HCT116 (cell line): ENCODE results near the gene SEC23A. TPM values are rescaled to one million over a fixed set of nuclear protein-coding genes. Genes with fewer than 3 reads are reported as not detected.

Source experiments
- ATAC-seq: fragments of 200-7000 bp; cut with Tn5 transposase; 2 replicates; pipeline ENCODE4 v1.9.1; 2020; ENCODE audit warnings: mild to moderate bottlenecking, moderate library complexity
- BruUV-seq: library from RNA; stranded (reverse); fragments of 400-500 nt; replicated peaks from 2 replicates; lab custom pipeline; 2021; lab: Mats Ljungman, UMichigan
- CTCF ChIA-PET: fragments of 300-600 bp; sonication (Branson Sonifier 250); formaldehyde crosslinking; loops from one replicate; lab custom pipeline; 2021; ENCODE audit warnings: antibody characterized with exemption; lab: Charles Lee
- POLR2A ChIA-PET: fragments of 300-600, 350-600 bp; sonication (Branson Sonifier 250); formaldehyde crosslinking; loops from one replicate; lab custom pipeline; 2021; ENCODE audit warnings: antibody characterized with exemption; lab: Charles Lee
- RAD21 ChIA-PET, 2 experiments: fragments of 300-600 bp; sonication (Branson Sonifier 250); formaldehyde crosslinking; loops; one replicate each; lab custom pipeline; 2023; ENCODE audit warnings: low total read pairs in 2 of 2; ENCODE audit not compliant: uncharacterized antibody in 2 of 2, unreplicated experiment in 2 of 2, low non-redundant PET in 1 of 2; lab: Charles Lee
- DNase-seq: peaks from one replicate; pipeline ENCODE4 v3.0.0-alpha.2; 2010; ENCODE audit warnings: low read depth, low spot score
- H2AFZ ChIP-seq: fragments of 200-600 bp; shearing (Covaris generic), sonication (generic); 2 replicates; pipeline ENCODE4 v1.6.1; 2017; ENCODE audit warnings: low read depth, mixed run types, mixed read lengths, antibody characterized with exemption, low read length; ENCODE audit not compliant: poor library complexity, severe bottlenecking
- H3K27ac ChIP-seq: 2 replicates; pipeline ENCODE4 v1.5.1; 2012; ENCODE audit warnings: low read depth, low read length
- H3K27me3 ChIP-seq: fragments of 200-600 bp; sonication (generic); 2 replicates; pipeline ENCODE4 v1.6.1; 2016; ENCODE audit warnings: mixed run types, low read length, mixed read lengths; ENCODE audit not compliant: insufficient read depth
- H3K36me3 ChIP-seq, 2 experiments: fragments of 200-500 bp in 1 of 2; fragments of 200-600 bp in 1 of 2; sonication (Bioruptor generic) in 1 of 2; sonication (generic) in 1 of 2; 2 replicates each; pipeline versions ENCODE4 v1.5.1 to v1.6.1; 2014 to 2016; ENCODE audit warnings: low read length in 2 of 2, inconsistent platforms in 1 of 2, mixed read lengths in 1 of 2, mixed run types in 1 of 2; ENCODE audit not compliant: insufficient read depth in 2 of 2, control insufficient read depth in 1 of 2
- H3K4me1 ChIP-seq, 2 experiments: fragments of 200-600 bp in 1 of 2; sonication (generic) in 1 of 2; 2 replicates each; pipeline versions ENCODE4 v1.5.1 to v1.6.1; 2012 to 2017; ENCODE audit warnings: low read length in 2 of 2, inconsistent platforms in 1 of 2, mild to moderate bottlenecking in 1 of 2, mixed read lengths in 1 of 2, mixed run types in 1 of 2, moderate library complexity in 1 of 2; ENCODE audit not compliant: insufficient read depth in 2 of 2, control insufficient read depth in 1 of 2
- H3K4me2 ChIP-seq: fragments of 200-600 bp; sonication (generic); 2 replicates; pipeline ENCODE4 v1.6.1; 2017; ENCODE audit warnings: mixed run types, low read length, mixed read lengths
- H3K4me3 ChIP-seq, 2 experiments: fragments of 200-600 bp in 1 of 2; sonication (generic) in 1 of 2; replicated peaks in 1 of 2; 2 replicates each; pipeline ENCODE4 v1.5.1; 2011 to 2016; ENCODE audit warnings: low read length in 2 of 2, control low read depth in 1 of 2, low read depth in 1 of 2, mild to moderate bottlenecking in 1 of 2, mixed read lengths in 1 of 2, mixed run types in 1 of 2
- H3K79me2 ChIP-seq: fragments of 200-600 bp; sonication (generic); 2 replicates; pipeline ENCODE4 v1.6.1; 2017; ENCODE audit warnings: mild to moderate bottlenecking, mixed run types, low read length, moderate library complexity, mixed read lengths; ENCODE audit not compliant: insufficient read depth
- H3K9ac ChIP-seq: fragments of 200-600 bp; sonication (generic); 2 replicates; pipeline ENCODE4 v1.6.1; 2016; ENCODE audit warnings: low read length, mixed read lengths
- H3K9me2 ChIP-seq: fragments of 200-600 bp; sonication (generic), shearing (Covaris generic); 2 replicates; pipeline ENCODE4 v1.6.1; 2017; ENCODE audit warnings: mixed run types, mild to moderate bottlenecking, moderate library complexity; ENCODE audit not compliant: insufficient read depth
- H3K9me3 ChIP-seq, 2 experiments: fragments of 200-500 bp in 1 of 2; fragments of 200-600 bp in 1 of 2; sonication (Bioruptor generic) in 1 of 2; sonication (generic) in 1 of 2; 2 replicates each; pipeline ENCODE4 v1.6.1; 2014 to 2017; ENCODE audit warnings: low read length in 2 of 2, mixed read lengths in 2 of 2, inconsistent platforms in 1 of 2, low read depth in 1 of 2, mild to moderate bottlenecking in 1 of 2, mixed run types in 1 of 2, moderate library complexity in 1 of 2; ENCODE audit not compliant: control insufficient read depth in 1 of 2, insufficient read depth in 1 of 2
- H4K20me1 ChIP-seq: fragments of 200-600 bp; sonication (generic), shearing (Covaris generic); 2 replicates; pipeline ENCODE4 v1.6.1; 2017; ENCODE audit warnings: mixed run types, mild to moderate bottlenecking, moderate library complexity; ENCODE audit not compliant: insufficient read depth
- CBX3 ChIP-seq: IDR thresholded peaks from 2 replicates; pipeline ENCODE4 v1.6.1; 2012; ENCODE audit warnings: low read depth
- CEBPB ChIP-seq: IDR thresholded peaks from 2 replicates; pipeline ENCODE4 v1.6.1; 2012; ENCODE audit warnings: low read depth
- ELF1 ChIP-seq: IDR thresholded peaks from 2 replicates; pipeline ENCODE4 v1.6.1; 2012; ENCODE audit warnings: low read depth, borderline replicate concordance
- EZH2phosphoT487 ChIP-seq: fragments of 200-600 bp; IDR thresholded peaks from 2 replicates; pipeline ENCODE4 v1.6.1; 2018; ENCODE audit warnings: antibody characterized with exemption, borderline replicate concordance
- FOSL1 ChIP-seq: IDR thresholded peaks from 2 replicates; pipeline ENCODE4 v1.6.1; 2012; ENCODE audit warnings: low read depth
- JUND ChIP-seq: IDR thresholded peaks from 2 replicates; pipeline ENCODE4 v1.6.1; 2012
- POLR2A ChIP-seq: IDR thresholded peaks from 2 replicates; pipeline ENCODE4 v1.7.0; 2011; ENCODE audit warnings: borderline replicate concordance; ENCODE audit not compliant: insufficient read depth, insufficient read length; ENCODE audit errors: extremely low read depth
- POLR2AphosphoS5 ChIP-seq: IDR thresholded peaks from 2 replicates; pipeline ENCODE4 v1.6.1; 2011; ENCODE audit warnings: mild to moderate bottlenecking, low read depth, low read length, moderate library complexity
- RAD21 ChIP-seq: IDR thresholded peaks from 2 replicates; pipeline ENCODE4 v1.6.1; 2012; ENCODE audit warnings: low read depth, mild to moderate bottlenecking
- SP1 ChIP-seq: IDR thresholded peaks from 2 replicates; pipeline ENCODE4 v1.6.1; 2012; ENCODE audit warnings: low read depth
- SRF ChIP-seq: IDR thresholded peaks from 2 replicates; pipeline ENCODE4 v1.6.1; 2012; ENCODE audit warnings: low read depth
- TCF7L2 ChIP-seq: IDR thresholded peaks from 2 replicates; pipeline ENCODE4 v1.7.0; 2011; ENCODE audit warnings: borderline replicate concordance, inconsistent platforms; ENCODE audit not compliant: insufficient read depth, insufficient read length; ENCODE audit errors: extremely low read depth
- YY1 ChIP-seq: IDR thresholded peaks from 2 replicates; pipeline ENCODE4 v1.6.1; 2011; ENCODE audit warnings: low read length, low read depth, moderate library complexity, mild to moderate bottlenecking; ENCODE audit not compliant: insufficient replicate concordance; ENCODE audit errors: extremely low read depth
- ZNF274 ChIP-seq: fragments of 200-500 bp; sonication (Bioruptor generic); IDR thresholded peaks from 2 replicates; pipeline ENCODE4 v1.6.1; 2014; ENCODE audit warnings: mild to moderate bottlenecking, low read depth, low read length, inconsistent platforms
- intact Hi-C: fragments of 100-400 bp; cut with micrococcal nuclease; formaldehyde crosslinking; loops from 2 replicates; pipeline ENCODE4 v1.10.0; 2022
- total RNA-seq: library from RNA; stranded (reverse); gene quantifications from one replicate; pipeline ENCODE4 v1.2.1, GENCODE V29; 2021; ENCODE audit not compliant: unreplicated experiment
- TF ChIP-seq, protein P1 (sequence below): IDR thresholded peaks from 2 replicates; pipeline ENCODE4 v1.6.1; 2012
- TF ChIP-seq, protein P2 (sequence below): IDR thresholded peaks from 2 replicates; pipeline ENCODE4 v1.6.1; 2012
- TF ChIP-seq, protein P3 (sequence below): IDR thresholded peaks from 2 replicates; pipeline ENCODE4 v1.6.1; 2012; ENCODE audit warnings: low read depth

The SEC23A gene
- total RNA-seq, 1 experiment from 2014 or later = 81.7 TPM

GRCh38 chr14:39090548-39091111, 12.4 kb downstream of the SEC23A start:
- intact Hi-C loops = no loop called here
- no peak for ATAC-seq
- TF ChIP-seq CEBPB (no peak), TCF7L2 (no peak), YY1 (no peak), CBX3 (no peak), FOSL1 (no peak), SP1 (no peak), POLR2AphosphoS5 (no peak), ZNF274 (no peak), RAD21 (no peak), JUND (no peak), POLR2A (no peak)
- TF ChIP-seq, protein P1, sequence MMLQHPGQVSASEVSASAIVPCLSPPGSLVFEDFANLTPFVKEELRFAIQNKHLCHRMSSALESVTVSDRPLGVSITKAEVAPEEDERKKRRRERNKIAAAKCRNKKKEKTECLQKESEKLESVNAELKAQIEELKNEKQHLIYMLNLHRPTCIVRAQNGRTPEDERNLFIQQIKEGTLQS = no peak
- Histone ChIP-seq H3K9ac (no peak overlapping the region), H2AFZ (no peak overlapping the region), H3K4me2 (no peak overlapping the region), H3K27ac (no peak overlapping the region), H3K4me3 (no peak overlapping the region), H3K9me3 (no peaks in the 10 kb centered on the region), H3K9me2 (no peaks in the 10 kb centered on the region), H3K36me3 (peaks cover 23 to 42% of the 10 kb centered on the region in 2 experiments), H3K4me1 (no peaks in the 10 kb centered on the region), H3K27me3 (no peaks in the 10 kb centered on the region), H4K20me1 (no peaks in the 10 kb centered on the region), H3K79me2 (peaks cover 25% of the 10 kb centered on the region)
- no TSS peak for BruUV-seq
- ChIA-PET POLR2A (no interaction called here), CTCF (no interaction called here), RAD21 (no interaction called here)
- DNase-seq = no peak

GRCh38 chr14:39087493-39087892, 15.5 kb downstream of the SEC23A start:
- no peak overlapping the region for H3K9ac ChIP-seq
- H3K79me2 ChIP-seq = peaks cover 4% of the 10 kb centered on the region; the same call in 1 of the 2 replicates
- H3K4me2 ChIP-seq = no peak overlapping the region
- no peaks in the 10 kb centered on the region for H3K9me3 ChIP-seq
- BruUV-seq = no TSS peak
- H3K27me3 ChIP-seq = no peaks in the 10 kb centered on the region
- H3K27ac ChIP-seq = no peak overlapping the region
- intact Hi-C loops = no loop called here
- ATAC-seq = no peak
- POLR2A ChIA-PET = no interaction called here
- DNase-seq = no peak
- no peaks in the 10 kb centered on the region for H3K4me1 ChIP-seq
- H2AFZ ChIP-seq = no peak overlapping the region
- no peaks in the 10 kb centered on the region for H4K20me1 ChIP-seq
- RAD21 ChIA-PET = no interaction called here
- CTCF ChIA-PET = no interaction called here
- H3K36me3 ChIP-seq = peaks cover 34 to 51% of the 10 kb centered on the region in 2 experiments
- no peak overlapping the region for H3K4me3 ChIP-seq
- H3K9me2 ChIP-seq = no peaks in the 10 kb centered on the region
- TF ChIP-seq TCF7L2 (no peak), EZH2phosphoT487 (no peak), RAD21 (no peak), SRF (no peak), ELF1 (no peak), FOSL1 (no peak), YY1 (no peak), POLR2AphosphoS5 (no peak), SP1 (no peak), ZNF274 (no peak), CBX3 (no peak)
- TF ChIP-seq, protein P2, sequence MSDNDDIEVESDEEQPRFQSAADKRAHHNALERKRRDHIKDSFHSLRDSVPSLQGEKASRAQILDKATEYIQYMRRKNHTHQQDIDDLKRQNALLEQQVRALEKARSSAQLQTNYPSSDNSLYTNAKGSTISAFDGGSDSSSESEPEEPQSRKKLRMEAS = no peak
- TF ChIP-seq, protein P3, sequence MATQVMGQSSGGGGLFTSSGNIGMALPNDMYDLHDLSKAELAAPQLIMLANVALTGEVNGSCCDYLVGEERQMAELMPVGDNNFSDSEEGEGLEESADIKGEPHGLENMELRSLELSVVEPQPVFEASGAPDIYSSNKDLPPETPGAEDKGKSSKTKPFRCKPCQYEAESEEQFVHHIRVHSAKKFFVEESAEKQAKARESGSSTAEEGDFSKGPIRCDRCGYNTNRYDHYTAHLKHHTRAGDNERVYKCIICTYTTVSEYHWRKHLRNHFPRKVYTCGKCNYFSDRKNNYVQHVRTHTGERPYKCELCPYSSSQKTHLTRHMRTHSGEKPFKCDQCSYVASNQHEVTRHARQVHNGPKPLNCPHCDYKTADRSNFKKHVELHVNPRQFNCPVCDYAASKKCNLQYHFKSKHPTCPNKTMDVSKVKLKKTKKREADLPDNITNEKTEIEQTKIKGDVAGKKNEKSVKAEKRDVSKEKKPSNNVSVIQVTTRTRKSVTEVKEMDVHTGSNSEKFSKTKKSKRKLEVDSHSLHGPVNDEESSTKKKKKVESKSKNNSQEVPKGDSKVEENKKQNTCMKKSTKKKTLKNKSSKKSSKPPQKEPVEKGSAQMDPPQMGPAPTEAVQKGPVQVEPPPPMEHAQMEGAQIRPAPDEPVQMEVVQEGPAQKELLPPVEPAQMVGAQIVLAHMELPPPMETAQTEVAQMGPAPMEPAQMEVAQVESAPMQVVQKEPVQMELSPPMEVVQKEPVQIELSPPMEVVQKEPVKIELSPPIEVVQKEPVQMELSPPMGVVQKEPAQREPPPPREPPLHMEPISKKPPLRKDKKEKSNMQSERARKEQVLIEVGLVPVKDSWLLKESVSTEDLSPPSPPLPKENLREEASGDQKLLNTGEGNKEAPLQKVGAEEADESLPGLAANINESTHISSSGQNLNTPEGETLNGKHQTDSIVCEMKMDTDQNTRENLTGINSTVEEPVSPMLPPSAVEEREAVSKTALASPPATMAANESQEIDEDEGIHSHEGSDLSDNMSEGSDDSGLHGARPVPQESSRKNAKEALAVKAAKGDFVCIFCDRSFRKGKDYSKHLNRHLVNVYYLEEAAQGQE = no peak
